ENCODE data around the gene MYO1E. TPM values are rescaled to one million over a fixed set of nuclear protein-coding genes. Genes with fewer than 3 reads are reported as not detected.

The MYO1E gene
- polyA plus RNA-seq, 4 donors = 32.3 to 164 (median 104) TPM

DNA sequence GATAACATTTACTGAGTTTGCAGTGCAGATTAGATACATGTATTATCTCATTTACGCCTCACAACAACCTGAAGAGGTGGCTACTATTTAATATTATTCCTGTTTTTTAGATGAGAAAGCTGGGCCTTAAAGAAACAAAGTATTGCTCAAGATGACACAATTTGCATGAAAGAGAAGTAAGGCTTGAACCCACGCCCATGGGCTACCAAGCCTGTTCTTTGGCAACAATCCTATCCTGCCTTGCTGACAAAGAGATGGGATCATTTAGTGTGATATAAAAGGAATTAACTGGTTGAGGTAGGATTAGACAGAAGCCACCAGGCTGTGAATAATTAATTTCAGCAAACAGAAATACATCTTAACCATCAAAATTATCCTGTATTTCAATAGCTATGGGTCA, 175.2 kb downstream of the MYO1E start:
- FAIRE-seq (no peak), DNase-seq (no peak)
- Histone ChIP-seq H3K36me3 (ENCODE audit: control insufficient read depth in 3 of 3, insufficient read depth in 2 of 3, low read depth in 1 of 3, low read length in 3 of 3) (peaks cover 6 to 53% (median 16%) of the 10 kb centered on the region in 3 donors), H3K27me3 (ENCODE audit: control insufficient read depth in 3 of 3, insufficient read depth in 3 of 3, low read length in 3 of 3) (no peaks in the 10 kb centered on the region), H3K27ac (ENCODE audit: low read depth in 1 of 3, low read length in 2 of 3) (no peak overlapping the region), H3K9me3 (ENCODE audit: control insufficient read depth in 2 of 2, insufficient read depth in 1 of 2, low read depth in 1 of 2, low read length in 1 of 2) (no peaks in the 10 kb centered on the region), H3K4me3 (ENCODE audit: low read depth in 1 of 3, low read length in 3 of 3) (no peak overlapping the region), H3K4me1 (ENCODE audit: control insufficient read depth in 3 of 3, insufficient read depth in 2 of 3, low read depth in 1 of 3, low read length in 2 of 3) (peaks cover 0 to 3% (median 0%) of the 10 kb centered on the region in 3 donors)
- WGBS, 3 donors = 87 to 94% (median 93%) methylated on average over 2 of the region's 2 CpGs

- 90 to 92% (median 92%) methylated on average over 2 of the region's 2 CpGs for WGBS, 3 donors
- Histone ChIP-seq H3K4me3 (ENCODE audit: low read depth in 1 of 3, low read length in 3 of 3) (no peak overlapping the region), H3K9me3 (ENCODE audit: control insufficient read depth in 2 of 2, insufficient read depth in 1 of 2, low read depth in 1 of 2, low read length in 1 of 2) (no peaks in the 10 kb centered on the region), H3K36me3 (ENCODE audit: control insufficient read depth in 3 of 3, insufficient read depth in 2 of 3, low read depth in 1 of 3, low read length in 3 of 3) (peaks cover 11 to 49% (median 11%) of the 10 kb centered on the region in 3 donors), H3K4me1 (ENCODE audit: control insufficient read depth in 3 of 3, insufficient read depth in 2 of 3, low read depth in 1 of 3, low read length in 2 of 3) (peaks cover 0 to 3% (median 0%) of the 10 kb centered on the region in 3 donors), H3K27ac (ENCODE audit: low read depth in 1 of 3, low read length in 2 of 3) (no peak overlapping the region), H3K27me3 (ENCODE audit: control insufficient read depth in 3 of 3, insufficient read depth in 3 of 3, low read length in 3 of 3) (no peaks in the 10 kb centered on the region)
- FAIRE-seq (no peak), DNase-seq (no peak)
These were observed 176.3 kb downstream of the MYO1E start for GRCh38 chr15:59196416-59196815.

GRCh38 chr15:59194639-59195325, 177.9 kb downstream of the MYO1E start:
- 86 to 93% (median 86%) methylated on average over 10 of the region's 10 CpGs for WGBS, 3 donors
- DNase-seq = no peak
- no peaks in the 10 kb centered on the region for H3K9me3 ChIP-seq (ENCODE audit: control insufficient read depth in 2 of 2, insufficient read depth in 1 of 2, low read depth in 1 of 2, low read length in 1 of 2)
- H3K36me3 ChIP-seq (ENCODE audit: control insufficient read depth in 3 of 3, insufficient read depth in 2 of 3, low read depth in 1 of 3, low read length in 3 of 3) = peaks cover 11 to 51% (median 14%) of the 10 kb centered on the region in 3 donors
- H3K27ac ChIP-seq (ENCODE audit: low read depth in 1 of 3, low read length in 2 of 3) = no peak overlapping the region
- no peak for FAIRE-seq
- no peaks in the 10 kb centered on the region for H3K4me1 ChIP-seq (ENCODE audit: control insufficient read depth in 3 of 3, insufficient read depth in 2 of 3, low read depth in 1 of 3, low read length in 2 of 3)
- H3K27me3 ChIP-seq (ENCODE audit: control insufficient read depth in 3 of 3, insufficient read depth in 3 of 3, low read length in 3 of 3) = no peaks in the 10 kb centered on the region
- no peak overlapping the region for H3K4me3 ChIP-seq (ENCODE audit: low read depth in 1 of 3, low read length in 3 of 3)

- Histone ChIP-seq H3K27ac (ENCODE audit: low read depth in 1 of 3, low read length in 2 of 3) (no peak overlapping the region), H3K9me3 (ENCODE audit: control insufficient read depth in 2 of 2, insufficient read depth in 1 of 2, low read depth in 1 of 2, low read length in 1 of 2) (peaks cover 0 to 4% of the 10 kb centered on the region in 2 donors), H3K36me3 (ENCODE audit: control insufficient read depth in 3 of 3, insufficient read depth in 2 of 3, low read depth in 1 of 3, low read length in 3 of 3) (peaks cover 11 to 46% (median 15%) of the 10 kb centered on the region in 3 donors), H3K27me3 (ENCODE audit: control insufficient read depth in 3 of 3, insufficient read depth in 3 of 3, low read length in 3 of 3) (no peaks in the 10 kb centered on the region), H3K4me1 (ENCODE audit: control insufficient read depth in 3 of 3, insufficient read depth in 2 of 3, low read depth in 1 of 3, low read length in 2 of 3) (no peaks in the 10 kb centered on the region), H3K4me3 (ENCODE audit: low read depth in 1 of 3, low read length in 3 of 3) (no peak overlapping the region)
- no peak for DNase-seq
- WGBS, 3 donors = 80 to 84% (median 84%) methylated on average over 6 of the region's 6 CpGs
- FAIRE-seq = no peak
These were observed 180.8 kb downstream of the MYO1E start for GRCh38 chr15:59191855-59192237.

DNA sequence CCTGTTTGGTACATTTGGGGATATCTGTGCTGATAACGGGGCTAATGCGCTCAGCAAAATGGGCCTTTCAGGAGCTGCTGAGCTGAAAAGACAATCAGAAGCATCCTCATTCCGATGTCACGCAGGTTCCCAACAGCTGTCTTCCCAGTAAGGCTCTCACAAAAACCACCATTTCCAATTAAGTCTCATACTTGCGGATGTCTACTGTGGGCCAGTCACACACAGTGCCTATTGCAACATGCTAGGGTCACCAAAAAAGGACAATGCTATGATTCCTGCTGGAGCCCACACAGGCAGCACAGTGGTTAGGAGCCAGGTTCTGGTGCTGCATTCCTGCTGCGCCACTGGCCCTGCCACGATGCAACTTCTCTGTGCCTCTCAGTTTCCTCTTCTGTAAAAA, 182.4 kb downstream of the MYO1E start:
- WGBS, 3 donors = 93 to 95% (median 94%) methylated on average over 7 of the region's 7 CpGs
- no peaks in the 10 kb centered on the region for H3K4me1 ChIP-seq (ENCODE audit: control insufficient read depth in 3 of 3, insufficient read depth in 2 of 3, low read depth in 1 of 3, low read length in 2 of 3)
- no peak for DNase-seq
- H3K9me3 ChIP-seq (ENCODE audit: control insufficient read depth in 2 of 2, insufficient read depth in 1 of 2, low read depth in 1 of 2, low read length in 1 of 2) = peaks cover 0 to 4% of the 10 kb centered on the region in 2 donors
- no peak overlapping the region for H3K4me3 ChIP-seq (ENCODE audit: low read depth in 1 of 3, low read length in 3 of 3)
- no peaks in the 10 kb centered on the region for H3K27me3 ChIP-seq (ENCODE audit: control insufficient read depth in 3 of 3, insufficient read depth in 3 of 3, low read length in 3 of 3)
- FAIRE-seq = no peak
- H3K27ac ChIP-seq (ENCODE audit: low read depth in 1 of 3, low read length in 2 of 3) = no peak overlapping the region
- H3K36me3 ChIP-seq (ENCODE audit: control insufficient read depth in 3 of 3, insufficient read depth in 2 of 3, low read depth in 1 of 3, low read length in 3 of 3) = peaks cover 10 to 48% (median 17%) of the 10 kb centered on the region in 3 donors

DNA sequence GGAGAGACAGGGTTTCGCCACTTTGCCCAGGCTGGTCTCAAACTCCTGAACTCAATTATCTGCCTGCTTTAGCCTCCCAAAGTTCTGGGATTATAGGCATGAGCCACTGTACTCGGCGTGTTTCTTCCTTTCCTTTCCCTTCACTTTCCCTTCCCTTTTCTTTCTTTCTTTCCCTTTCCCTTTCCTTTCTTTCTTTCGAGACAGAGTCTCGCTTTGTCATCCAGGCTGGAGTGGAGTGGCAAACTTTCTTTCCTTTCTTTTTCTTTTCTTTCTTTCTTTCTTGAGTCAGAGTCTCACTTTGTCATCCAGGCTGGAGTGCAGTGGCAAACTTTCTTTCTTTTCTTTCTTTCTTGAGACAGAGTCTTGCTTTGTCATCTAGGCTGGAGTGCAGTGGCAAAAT, 183.4 kb downstream of the MYO1E start:
- H3K4me3 ChIP-seq (ENCODE audit: low read depth in 1 of 3, low read length in 3 of 3) = no peak overlapping the region
- no peak for DNase-seq
- H3K36me3 ChIP-seq (ENCODE audit: control insufficient read depth in 3 of 3, insufficient read depth in 2 of 3, low read depth in 1 of 3, low read length in 3 of 3) = peaks cover 9 to 43% (median 14%) of the 10 kb centered on the region in 3 donors
- no peaks in the 10 kb centered on the region for H3K27me3 ChIP-seq (ENCODE audit: control insufficient read depth in 3 of 3, insufficient read depth in 3 of 3, low read length in 3 of 3)
- peaks cover 0 to 5% of the 10 kb centered on the region in 2 donors for H3K9me3 ChIP-seq (ENCODE audit: control insufficient read depth in 2 of 2, insufficient read depth in 1 of 2, low read depth in 1 of 2, low read length in 1 of 2)
- no peak overlapping the region for H3K27ac ChIP-seq (ENCODE audit: low read depth in 1 of 3, low read length in 2 of 3)
- no peak for FAIRE-seq
- WGBS, 3 donors = 94 to 95% (median 94%) methylated on average over 5 of the region's 5 CpGs
- no peaks in the 10 kb centered on the region for H3K4me1 ChIP-seq (ENCODE audit: control insufficient read depth in 3 of 3, insufficient read depth in 2 of 3, low read depth in 1 of 3, low read length in 2 of 3)

- Histone ChIP-seq H3K4me1 (ENCODE audit: control insufficient read depth in 3 of 3, insufficient read depth in 2 of 3, low read depth in 1 of 3, low read length in 2 of 3) (no peaks in the 10 kb centered on the region), H3K4me3 (ENCODE audit: low read depth in 1 of 3, low read length in 3 of 3) (no peak overlapping the region), H3K9me3 (ENCODE audit: control insufficient read depth in 2 of 2, insufficient read depth in 1 of 2, low read depth in 1 of 2, low read length in 1 of 2) (peaks cover 0 to 22% of the 10 kb centered on the region in 2 donors), H3K36me3 (ENCODE audit: control insufficient read depth in 3 of 3, insufficient read depth in 2 of 3, low read depth in 1 of 3, low read length in 3 of 3) (peaks cover 2 to 41% (median 17%) of the 10 kb centered on the region in 3 donors), H3K27ac (ENCODE audit: low read depth in 1 of 3, low read length in 2 of 3) (no peak overlapping the region), H3K27me3 (ENCODE audit: control insufficient read depth in 3 of 3, insufficient read depth in 3 of 3, low read length in 3 of 3) (no peaks in the 10 kb centered on the region)
- DNase-seq (no peak), FAIRE-seq (no peak)
- 93 to 97% (median 93%) methylated on average over 4 of the region's 4 CpGs for WGBS, 3 donors
These were observed 186.2 kb downstream of the MYO1E start for GRCh38 chr15:59186501-59186900.

GRCh38 chr15:59185725-59186124, 186.9 kb downstream of the MYO1E start:
- FAIRE-seq (no peak), DNase-seq (no peak)
- WGBS, 3 donors = 72 to 80% (median 76%) methylated on average over 2 of the region's 2 CpGs
- no peak overlapping the region for H3K4me3 ChIP-seq (ENCODE audit: low read depth in 1 of 3, low read length in 3 of 3)
- H3K9me3 ChIP-seq (ENCODE audit: control insufficient read depth in 2 of 2, insufficient read depth in 1 of 2, low read depth in 1 of 2, low read length in 1 of 2) = peaks cover 0 to 22% of the 10 kb centered on the region in 2 donors
- H3K27ac ChIP-seq (ENCODE audit: low read depth in 1 of 3, low read length in 2 of 3) = no peak overlapping the region
- no peaks in the 10 kb centered on the region for H3K27me3 ChIP-seq (ENCODE audit: control insufficient read depth in 3 of 3, insufficient read depth in 3 of 3, low read length in 3 of 3)
- peaks cover 2 to 40% (median 17%) of the 10 kb centered on the region in 3 donors for H3K36me3 ChIP-seq (ENCODE audit: control insufficient read depth in 3 of 3, insufficient read depth in 2 of 3, low read depth in 1 of 3, low read length in 3 of 3)
- no peaks in the 10 kb centered on the region for H3K4me1 ChIP-seq (ENCODE audit: control insufficient read depth in 3 of 3, insufficient read depth in 2 of 3, low read depth in 1 of 3, low read length in 2 of 3)
